ENCODE results near the gene FAM83G.
"Not testable (repeated sequence)": the region's sequence is repeated elsewhere in the genome, so short reads cannot be mapped to it uniquely, and the experiment has no call there.

FAM83G gene

GRCh38 chr17:19031729-19032128 lies 27.2 kb upstream of the FAM83G start:
- H3K4me3 Mint-ChIP-seq; H3K27me3 Mint-ChIP-seq; H3K9me3 Mint-ChIP-seq; intact Hi-C loops (cut with micrococcal nuclease); H3K4me1 Mint-ChIP-seq (ENCODE audit: low read depth); H3K36me3 Mint-ChIP-seq (ENCODE audit: low read depth); H3K27ac Mint-ChIP-seq: not testable (repeated sequence)

GRCh38 chr17:19030771-19031449 lies 26.3 kb upstream of the FAM83G start:
- H3K27me3 Mint-ChIP-seq; H3K27ac Mint-ChIP-seq; H3K4me3 Mint-ChIP-seq; H3K9me3 Mint-ChIP-seq; H3K4me1 Mint-ChIP-seq (ENCODE audit: low read depth); intact Hi-C loops (cut with micrococcal nuclease); H3K36me3 Mint-ChIP-seq (ENCODE audit: low read depth): not testable (repeated sequence)

GRCh38 chr17:19029740-19030139 lies 25.2 kb upstream of the FAM83G start:
- H3K9me3 Mint-ChIP-seq; intact Hi-C loops (cut with micrococcal nuclease); H3K27me3 Mint-ChIP-seq; H3K27ac Mint-ChIP-seq; H3K4me1 Mint-ChIP-seq (ENCODE audit: low read depth); H3K4me3 Mint-ChIP-seq; H3K36me3 Mint-ChIP-seq (ENCODE audit: low read depth): not testable (repeated sequence)

GRCh38 chr17:19028671-19029070 lies 24.1 kb upstream of the FAM83G start:
- H3K27me3 Mint-ChIP-seq; H3K4me3 Mint-ChIP-seq; H3K9me3 Mint-ChIP-seq; H3K36me3 Mint-ChIP-seq (ENCODE audit: low read depth); H3K27ac Mint-ChIP-seq; H3K4me1 Mint-ChIP-seq (ENCODE audit: low read depth); intact Hi-C loops (cut with micrococcal nuclease): not testable (repeated sequence)

DNA sequence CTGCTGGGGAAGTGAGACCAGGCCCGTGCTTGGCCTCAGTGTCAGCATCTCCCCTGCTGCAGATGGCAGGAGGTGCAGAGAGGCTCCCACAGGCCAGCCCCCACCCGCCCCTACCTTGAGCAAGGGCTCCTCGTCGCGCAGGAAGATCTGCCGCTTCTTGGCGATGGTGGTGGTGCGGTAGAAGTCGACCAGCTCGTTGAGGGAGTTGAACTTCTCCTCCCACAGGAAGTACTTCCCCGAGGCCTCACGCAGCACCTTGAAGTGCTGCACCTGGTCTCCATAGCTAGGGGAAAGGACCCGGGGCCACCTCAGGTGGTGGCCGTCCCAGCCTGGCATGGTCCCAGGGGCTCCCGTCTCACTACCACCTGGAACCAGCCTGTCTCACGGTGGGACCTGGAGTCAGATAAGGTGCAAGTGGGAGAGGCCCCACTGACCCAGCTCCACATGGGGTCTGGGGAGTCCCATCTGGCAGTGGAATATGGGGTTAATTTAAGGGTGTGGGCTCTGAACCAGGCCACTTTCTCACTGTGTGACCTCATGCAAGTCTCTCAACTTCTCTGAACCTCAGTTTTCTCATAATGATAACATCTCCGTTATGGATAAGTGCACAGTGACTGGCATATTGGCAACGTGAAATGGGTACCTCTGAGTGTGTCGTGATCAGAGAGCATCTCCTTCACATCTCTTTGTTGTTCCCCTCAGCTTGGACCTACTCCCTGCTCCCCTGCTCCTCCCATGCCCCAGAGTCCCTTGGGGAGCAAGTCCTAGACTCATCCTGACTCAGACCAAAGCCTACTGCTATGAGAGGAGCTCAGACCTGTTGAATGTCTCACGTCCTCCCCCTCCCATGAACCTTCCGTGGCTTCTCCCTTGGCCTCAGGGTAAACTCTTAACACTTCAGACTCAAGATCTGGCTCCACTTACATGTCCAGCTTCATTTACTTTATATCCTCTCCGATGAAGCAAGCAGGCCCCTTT lies 19.8 kb upstream of the FAM83G start:
- Mint-ChIP-seq H3K9me3 (no peaks in the 10 kb centered on the region), H3K4me3 (no peak overlapping the region), H3K27ac (no peak overlapping the region), H3K36me3 (ENCODE audit: low read depth) (peaks cover 8% of the 10 kb centered on the region), H3K4me1 (ENCODE audit: low read depth) (no peaks in the 10 kb centered on the region), H3K27me3 (no peaks in the 10 kb centered on the region)
- intact Hi-C loops (cut with micrococcal nuclease) = no loop called here

DNA sequence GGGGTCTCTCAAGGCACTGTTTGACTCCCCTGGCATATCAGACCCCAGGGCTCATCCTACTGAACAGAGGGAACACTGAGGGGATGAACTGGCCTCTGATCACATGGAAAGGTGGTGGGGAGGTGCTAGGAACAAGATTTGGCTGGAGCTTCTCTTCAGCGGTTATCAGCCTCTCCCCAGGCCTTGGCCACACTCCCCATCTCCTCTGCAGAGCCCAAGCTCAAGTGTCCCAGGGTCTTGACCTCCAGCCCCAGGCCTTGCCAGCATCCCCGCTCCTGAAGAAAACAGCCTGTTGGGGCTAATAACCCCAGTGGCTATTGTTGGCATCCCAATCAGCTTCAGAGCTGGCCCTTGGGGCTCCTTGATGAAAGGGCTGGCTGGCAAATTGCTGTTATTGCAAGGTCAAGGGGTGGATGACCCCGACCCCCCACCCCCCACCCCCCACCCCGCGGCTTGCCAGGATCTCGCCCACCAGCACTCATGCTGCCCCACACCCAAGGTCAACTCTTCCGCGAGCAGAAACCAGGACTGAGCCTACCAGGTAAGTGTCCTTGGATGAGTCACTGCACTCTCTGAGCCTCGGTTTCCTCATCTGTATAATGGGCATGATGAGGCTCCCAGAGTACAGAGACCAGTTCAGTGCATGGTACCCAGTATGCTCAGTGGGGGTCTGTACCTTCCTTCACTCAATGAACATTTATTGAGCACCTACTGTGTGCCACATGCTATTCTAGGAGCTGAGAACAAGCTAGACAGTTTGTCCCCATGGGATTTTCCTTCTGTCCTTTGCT lies 18.8 kb upstream of the FAM83G start:
- no peak overlapping the region for H3K4me3 Mint-ChIP-seq
- no peak overlapping the region for H3K27ac Mint-ChIP-seq
- H3K27me3 Mint-ChIP-seq = peaks cover 3% of the 10 kb centered on the region
- no peaks in the 10 kb centered on the region for H3K4me1 Mint-ChIP-seq (ENCODE audit: low read depth)
- H3K9me3 Mint-ChIP-seq = no peaks in the 10 kb centered on the region
- intact Hi-C loops (cut with micrococcal nuclease) = no loop called here
- H3K36me3 Mint-ChIP-seq (ENCODE audit: low read depth) = peaks cover 8% of the 10 kb centered on the region

DNA sequence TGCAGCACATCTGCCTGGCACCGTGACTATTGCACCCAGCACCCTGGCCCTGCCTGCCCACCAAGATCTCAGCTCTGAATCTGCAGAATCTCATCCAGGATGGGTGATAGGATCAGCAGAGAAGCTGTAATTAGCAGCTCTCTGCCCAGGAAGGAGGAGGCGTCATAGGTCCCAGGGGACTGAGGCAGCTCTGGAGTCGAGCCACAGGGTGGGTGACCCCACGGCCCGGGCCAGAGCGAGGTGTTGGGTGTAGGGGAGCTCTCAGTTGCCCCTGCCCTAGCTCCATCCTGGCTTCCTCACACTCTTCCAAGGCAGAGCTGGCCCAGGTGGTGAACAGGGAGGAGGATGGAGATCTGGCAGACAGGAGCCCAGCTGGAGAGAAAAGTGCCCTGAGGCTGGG lies 18.2 kb upstream of the FAM83G start:
- no peak overlapping the region for H3K4me3 Mint-ChIP-seq
- H3K27ac Mint-ChIP-seq = no peak overlapping the region
- H3K36me3 Mint-ChIP-seq (ENCODE audit: low read depth) = peaks cover 8% of the 10 kb centered on the region
- no peaks in the 10 kb centered on the region for H3K4me1 Mint-ChIP-seq (ENCODE audit: low read depth)
- intact Hi-C loops (cut with micrococcal nuclease) = no loop called here
- H3K9me3 Mint-ChIP-seq = no peaks in the 10 kb centered on the region
- H3K27me3 Mint-ChIP-seq = peaks cover 4% of the 10 kb centered on the region

GRCh38 chr17:19022128-19022527 lies 17.6 kb upstream of the FAM83G start:
- H3K27ac Mint-ChIP-seq = no peak overlapping the region
- H3K27me3 Mint-ChIP-seq = peaks cover 7% of the 10 kb centered on the region
- H3K4me3 Mint-ChIP-seq = no peak overlapping the region
- peaks cover 8% of the 10 kb centered on the region for H3K36me3 Mint-ChIP-seq (ENCODE audit: low read depth)
- intact Hi-C loops (cut with micrococcal nuclease) = no loop called here
- no peaks in the 10 kb centered on the region for H3K4me1 Mint-ChIP-seq (ENCODE audit: low read depth)
- H3K9me3 Mint-ChIP-seq = no peaks in the 10 kb centered on the region

- H3K4me3 Mint-ChIP-seq = no peak overlapping the region
- peaks cover 8% of the 10 kb centered on the region for H3K36me3 Mint-ChIP-seq (ENCODE audit: low read depth)
- intact Hi-C loops (cut with micrococcal nuclease) = no loop called here
- peaks cover 11% of the 10 kb centered on the region for H3K27me3 Mint-ChIP-seq
- no peak overlapping the region for H3K27ac Mint-ChIP-seq
- H3K9me3 Mint-ChIP-seq = no peaks in the 10 kb centered on the region
- no peaks in the 10 kb centered on the region for H3K4me1 Mint-ChIP-seq (ENCODE audit: low read depth)
Measured at GRCh38 chr17:19021622-19022083, 17.1 kb upstream of the FAM83G start.

DNA sequence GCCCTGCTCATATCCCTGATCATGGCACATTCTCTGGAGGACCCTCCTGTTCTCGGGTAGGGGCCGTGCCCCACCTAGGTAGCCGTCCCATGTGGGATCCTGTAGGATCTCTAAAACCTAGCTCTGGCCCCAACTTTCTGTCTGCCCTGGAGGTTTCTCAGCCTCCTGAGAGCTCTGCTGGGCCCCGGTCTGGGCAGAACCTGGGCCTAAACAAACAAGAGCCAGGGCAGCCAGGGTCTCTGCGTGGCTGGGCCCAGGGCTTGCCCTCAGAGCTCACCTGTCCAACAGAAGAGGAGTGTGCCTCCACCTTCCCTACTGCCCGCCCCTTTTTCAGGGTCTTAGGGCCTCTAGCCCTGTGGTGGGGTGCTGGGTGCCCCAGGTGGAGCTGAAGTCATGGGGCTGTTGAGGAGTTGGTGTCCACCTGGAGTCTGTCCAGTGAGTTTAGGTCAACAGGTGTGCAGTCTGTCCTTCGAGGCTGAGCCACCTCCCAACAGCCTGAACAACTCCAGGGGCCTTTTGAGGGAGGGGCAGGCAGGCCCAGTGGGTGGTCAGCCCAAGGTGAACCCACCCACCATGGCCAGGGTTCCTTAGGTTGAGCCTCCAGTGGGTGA lies 16.6 kb upstream of the FAM83G start:
- intact Hi-C loops (cut with micrococcal nuclease); H3K4me1 Mint-ChIP-seq (ENCODE audit: low read depth); H3K4me3 Mint-ChIP-seq; H3K27ac Mint-ChIP-seq; H3K9me3 Mint-ChIP-seq; H3K36me3 Mint-ChIP-seq (ENCODE audit: low read depth): not testable (repeated sequence)
- peaks cover 14% of the 10 kb centered on the region for H3K27me3 Mint-ChIP-seq

DNA sequence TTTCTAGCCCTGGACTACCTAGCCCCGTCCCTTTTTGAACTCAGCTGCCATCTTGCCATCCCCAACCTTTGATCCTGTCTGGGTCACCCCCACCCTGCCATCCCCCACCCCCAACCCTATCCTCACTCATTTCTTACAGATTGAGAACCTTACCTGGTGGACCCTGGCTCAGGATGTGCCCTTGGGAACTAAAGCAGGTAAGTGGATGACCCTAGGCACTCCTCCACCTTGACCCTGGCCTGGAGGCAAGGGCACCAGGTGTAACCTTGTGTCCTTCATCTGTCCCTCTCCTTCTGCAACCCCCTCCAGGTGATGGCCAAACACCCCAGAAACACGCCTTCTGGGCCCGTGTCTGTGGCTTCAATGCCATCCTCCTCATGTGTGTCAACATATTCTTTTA lies 15.5 kb upstream of the FAM83G start:
- H3K4me1 Mint-ChIP-seq (ENCODE audit: low read depth) = no peaks in the 10 kb centered on the region
- H3K27me3 Mint-ChIP-seq = peaks cover 15% of the 10 kb centered on the region
- H3K27ac Mint-ChIP-seq = no peak overlapping the region
- peaks cover 8% of the 10 kb centered on the region for H3K36me3 Mint-ChIP-seq (ENCODE audit: low read depth)
- intact Hi-C loops (cut with micrococcal nuclease) = no loop called here
- no peaks in the 10 kb centered on the region for H3K9me3 Mint-ChIP-seq
- no peak overlapping the region for H3K4me3 Mint-ChIP-seq

- no peaks in the 10 kb centered on the region for H3K9me3 Mint-ChIP-seq
- H3K4me3 Mint-ChIP-seq = no peak overlapping the region
- intact Hi-C loops (cut with micrococcal nuclease) = no loop called here
- no peaks in the 10 kb centered on the region for H3K4me1 Mint-ChIP-seq (ENCODE audit: low read depth)
- peaks cover 8% of the 10 kb centered on the region for H3K36me3 Mint-ChIP-seq (ENCODE audit: low read depth)
- peaks cover 15% of the 10 kb centered on the region for H3K27me3 Mint-ChIP-seq
- H3K27ac Mint-ChIP-seq = no peak overlapping the region
Measured at GRCh38 chr17:19019041-19019941, 14.7 kb upstream of the FAM83G start.

DNA sequence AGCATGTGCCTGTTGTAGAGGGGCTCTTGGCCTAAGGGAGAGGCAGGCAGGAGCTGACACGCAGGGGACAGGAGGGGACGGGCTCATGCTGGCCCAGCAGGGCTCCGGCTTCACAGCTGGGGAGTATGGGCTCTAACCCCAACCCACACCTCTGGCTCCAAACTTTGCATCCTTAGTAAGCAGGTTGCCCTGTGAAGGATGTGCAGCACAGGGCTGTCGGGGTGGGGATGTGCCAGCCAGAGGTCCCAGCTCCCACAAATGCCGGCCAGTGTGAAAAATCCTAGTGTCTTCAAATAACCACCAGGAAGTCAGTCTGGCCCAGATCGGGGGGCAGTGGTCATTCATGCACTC lies 14.0 kb upstream of the FAM83G start:
- Mint-ChIP-seq H3K27ac (no peak overlapping the region), H3K4me3 (no peak overlapping the region), H3K9me3 (no peaks in the 10 kb centered on the region), H3K4me1 (ENCODE audit: low read depth) (no peaks in the 10 kb centered on the region), H3K27me3 (peaks cover 15% of the 10 kb centered on the region), H3K36me3 (ENCODE audit: low read depth) (peaks cover 8% of the 10 kb centered on the region)
- intact Hi-C loops (cut with micrococcal nuclease) = no loop called here
